Neural progenitor cell (in vitro differentiated cells): ENCODE results near the gene RNF217.

Experiments
- EZH2 ChIP-seq: fragments of 200-600 bp; sonication (generic); IDR thresholded peaks from 2 replicates; pipeline ENCODE4 v1.6.1; 2017; ENCODE audit warnings: antibody characterized with exemption, mild to moderate bottlenecking, moderate library complexity
- EZH2phosphoT487 ChIP-seq: fragments of 200-600 bp; sonication (generic); IDR thresholded peaks from 2 replicates; pipeline ENCODE4 v1.6.1; 2017; ENCODE audit warnings: antibody characterized with exemption
- TF ChIP-seq, protein P1 (sequence below): fragments of 200-600 bp; sonication (generic); IDR thresholded peaks from 2 replicates; pipeline ENCODE4 v1.5.1; 2017; ENCODE audit warnings: antibody characterized with exemption, mild to moderate bottlenecking

DNA sequence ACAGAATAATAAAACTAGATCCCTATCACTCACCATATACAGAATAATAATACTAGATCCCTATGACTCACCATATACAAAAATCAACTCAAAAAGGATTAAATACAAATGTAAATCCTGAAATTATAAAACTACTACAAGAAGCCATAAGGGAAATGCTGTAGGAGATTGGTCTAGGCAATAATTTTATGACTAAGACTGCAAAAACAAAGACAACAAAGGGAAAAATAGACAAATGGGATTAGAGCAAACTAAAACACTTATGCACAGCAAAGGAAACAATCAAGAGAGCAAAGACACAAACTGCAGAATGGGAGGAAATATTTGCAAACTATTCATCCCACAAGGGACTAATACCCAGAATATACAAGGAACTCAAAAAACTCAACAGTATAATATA, 4.1 kb upstream of the RNF217 start:
- TF ChIP-seq, protein P1, sequence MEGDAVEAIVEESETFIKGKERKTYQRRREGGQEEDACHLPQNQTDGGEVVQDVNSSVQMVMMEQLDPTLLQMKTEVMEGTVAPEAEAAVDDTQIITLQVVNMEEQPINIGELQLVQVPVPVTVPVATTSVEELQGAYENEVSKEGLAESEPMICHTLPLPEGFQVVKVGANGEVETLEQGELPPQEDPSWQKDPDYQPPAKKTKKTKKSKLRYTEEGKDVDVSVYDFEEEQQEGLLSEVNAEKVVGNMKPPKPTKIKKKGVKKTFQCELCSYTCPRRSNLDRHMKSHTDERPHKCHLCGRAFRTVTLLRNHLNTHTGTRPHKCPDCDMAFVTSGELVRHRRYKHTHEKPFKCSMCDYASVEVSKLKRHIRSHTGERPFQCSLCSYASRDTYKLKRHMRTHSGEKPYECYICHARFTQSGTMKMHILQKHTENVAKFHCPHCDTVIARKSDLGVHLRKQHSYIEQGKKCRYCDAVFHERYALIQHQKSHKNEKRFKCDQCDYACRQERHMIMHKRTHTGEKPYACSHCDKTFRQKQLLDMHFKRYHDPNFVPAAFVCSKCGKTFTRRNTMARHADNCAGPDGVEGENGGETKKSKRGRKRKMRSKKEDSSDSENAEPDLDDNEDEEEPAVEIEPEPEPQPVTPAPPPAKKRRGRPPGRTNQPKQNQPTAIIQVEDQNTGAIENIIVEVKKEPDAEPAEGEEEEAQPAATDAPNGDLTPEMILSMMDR: no peak
- TF ChIP-seq EZH2 (no peak), EZH2phosphoT487 (no peak)
